ENCODE data around the gene STK33. TPM values are rescaled to one million over a fixed set of nuclear protein-coding genes. Genes with fewer than 3 reads are reported as not detected.
A peak's percentile ranks its signal among the peaks of the same experiment; 100 is the strongest.

The STK33 gene
- total and polyA plus RNA-seq, 2 of the 13 experiments (the other 11 are each of a cell fraction or from before 2014, with no cell fraction given), result 2.7 to 12.6 TPM

- TF ChIP-seq THRA (CRISPR knock-in tag; IDR thresholded peaks at IDR 0.05; ENCODE audit: borderline replicate concordance) (no peak), GATAD2A (CRISPR knock-in tag; IDR thresholded peaks at IDR 0.05) (peak; percentile 68), ZNF567 (CRISPR knock-in tag; IDR thresholded peaks at IDR 0.05; ENCODE audit: borderline replicate concordance) (no peak), HES4 (CRISPR knock-in tag; IDR thresholded peaks at IDR 0.05; ENCODE audit: borderline replicate concordance) (no peak), MAFF (IDR thresholded peaks at IDR 0.05; ENCODE audit: low read depth, low read length) (no peak), CTCF (CRISPR knock-in tag; IDR thresholded peaks at IDR 0.05) (no peak), RBM22 (optimal IDR thresholded peaks at IDR 0.05; ENCODE audit: low read length) (no peak), ADNP (CRISPR knock-in tag; IDR thresholded peaks at IDR 0.05) (no peak), ZNF431 (CRISPR knock-in tag; IDR thresholded peaks at IDR 0.05; ENCODE audit: borderline replicate concordance, low read depth) (no peak), ZNF670 (CRISPR knock-in tag; IDR thresholded peaks at IDR 0.05; ENCODE audit: borderline replicate concordance) (no peak), SOX13 (IDR thresholded peaks at IDR 0.05) (no peak), SOX13 (CRISPR knock-in tag; conservative IDR thresholded peaks at IDR 0.05 in 1 of 2, IDR thresholded peaks at IDR 0.05 in 1 of 2) (peak in 1 of 2 experiments; percentile 67; a peak in 1 of 4 replicates), ESRRA (CRISPR knock-in tag; IDR thresholded peaks at IDR 0.05; ENCODE audit: low read depth) (no peak), ZNF724P (CRISPR knock-in tag; IDR thresholded peaks at IDR 0.05; ENCODE audit: borderline replicate concordance) (no peak), BATF2 (CRISPR knock-in tag; IDR thresholded peaks at IDR 0.05) (no peak), ZNF629 (CRISPR knock-in tag; conservative IDR thresholded peaks at IDR 0.05) (no peak), FOXA1 (IDR thresholded peaks at IDR 0.05) (no peak), FOXA1 (CRISPR knock-in tag; IDR thresholded peaks at IDR 0.05) (peak; percentile 86), FOXA3 (CRISPR knock-in tag; IDR thresholded peaks at IDR 0.05) (peak; percentile 80), SRF (IDR thresholded peaks at IDR 0.05; ENCODE audit: low read depth, low read length) (no peak), EEA1 (CRISPR knock-in tag; IDR thresholded peaks at IDR 0.05; ENCODE audit: borderline replicate concordance) (no peak), MEIS1 (CRISPR knock-in tag; IDR thresholded peaks at IDR 0.05; ENCODE audit: borderline replicate concordance) (no peak), ZNF678 (CRISPR knock-in tag; IDR thresholded peaks at IDR 0.05) (no peak), TCF7 (IDR thresholded peaks at IDR 0.05; ENCODE audit: low read depth) (no peak), CENPX (CRISPR knock-in tag; IDR thresholded peaks at IDR 0.05) (no peak), MEF2D (CRISPR knock-in tag; IDR thresholded peaks at IDR 0.05) (peak; percentile 62; the same call in 1 of the 2 replicates), CHD4 (IDR thresholded peaks at IDR 0.05; ENCODE audit: borderline replicate concordance, low read length) (no peak), RXRA (CRISPR knock-in tag; IDR thresholded peaks at IDR 0.05) (no peak), JUNB (CRISPR knock-in tag; IDR thresholded peaks at IDR 0.05; ENCODE audit: borderline replicate concordance) (no peak)
These were observed 90.1 kb downstream of the STK33 start (continued) for GRCh38 chr11:8503910-8504364.
